Caco-2 (cell line): Measurements from ENCODE around the gene SMIM15. TPM values are rescaled to one million over a fixed set of nuclear protein-coding genes. Genes with fewer than 3 reads are reported as not detected.
A peak's percentile ranks its signal among the peaks of the same experiment; 100 is the strongest.

ENCODE experiments used
- BruUV-seq: library from RNA; stranded (reverse); fragments of 400-500 nt; replicated peaks from 2 replicates; lab custom pipeline; 2021; lab: Mats Ljungman, UMichigan
- CTCF ChIA-PET: fragments of 300-600 bp; sonication (Branson Sonifier 250); formaldehyde crosslinking; loops from one replicate; lab custom pipeline; 2022; ENCODE audit warnings: antibody characterized with exemption; lab: Charles Lee
- POLR2A ChIA-PET: fragments of 300-600 bp; sonication (Branson Sonifier 250); formaldehyde crosslinking; loops from one replicate; lab custom pipeline; 2022; ENCODE audit warnings: antibody characterized with exemption; lab: Charles Lee
- DNase-seq, 2 experiments: peaks; one replicate each; pipeline versions ENCODE4 v3.0.0 to v3.0.0-alpha.2; 2020 to 2022
- H3K27me3 ChIP-seq: replicated peaks from 2 replicates; pipeline ENCODE4 v1.6.0; 2011; ENCODE audit warnings: low read length; ENCODE audit not compliant: control insufficient read depth, insufficient read depth
- H3K36me3 ChIP-seq: 2 replicates; pipeline ENCODE4 v1.5.1; 2011; ENCODE audit warnings: low read length; ENCODE audit not compliant: control insufficient read depth, insufficient read depth
- H3K4me1 ChIP-seq: fragments of 250-450 bp; sonication (Bioruptor Pico); 2 replicates; pipeline ENCODE4 v1.5.1; 2020; ENCODE audit warnings: mild to moderate bottlenecking
- H3K4me3 ChIP-seq: 2 replicates; pipeline ENCODE4 v1.5.1; 2011; ENCODE audit warnings: low read depth, mild to moderate bottlenecking, control low read depth, low read length
- H3K9me3 ChIP-seq: fragments of 250-450 bp; sonication (Bioruptor Pico); 2 replicates; pipeline ENCODE4 v1.5.1; 2020; ENCODE audit warnings: mild to moderate bottlenecking, moderate library complexity
- H3K27ac Mint-ChIP-seq: one replicate; pipeline ENCODE4 v1.8.0; 2022; ENCODE audit warnings: mixed read lengths; ENCODE audit not compliant: unreplicated experiment
- H3K27me3 Mint-ChIP-seq: one replicate; pipeline ENCODE4 v1.8.0; 2022; ENCODE audit warnings: mixed read lengths; ENCODE audit not compliant: insufficient read depth, unreplicated experiment
- H3K36me3 Mint-ChIP-seq: one replicate; pipeline ENCODE4 v1.8.0; 2022; ENCODE audit warnings: mild to moderate bottlenecking, mixed read lengths; ENCODE audit not compliant: insufficient read depth, unreplicated experiment
- H3K4me1 Mint-ChIP-seq: one replicate; pipeline ENCODE4 v1.8.0; 2022; ENCODE audit warnings: low read depth, mixed read lengths; ENCODE audit not compliant: unreplicated experiment
- H3K4me3 Mint-ChIP-seq: one replicate; pipeline ENCODE4 v1.8.0; 2022; ENCODE audit warnings: mild to moderate bottlenecking, moderate library complexity, mixed read lengths; ENCODE audit not compliant: unreplicated experiment
- H3K9me3 Mint-ChIP-seq: one replicate; pipeline ENCODE4 v1.8.0; 2022; ENCODE audit warnings: mixed read lengths; ENCODE audit not compliant: unreplicated experiment
- CTCF ChIP-seq, 2 experiments: fragments of 200-600 bp in 1 of 2; IDR thresholded peaks; 1 replicate in 1 of 2; 2 replicates in 1 of 2; pipeline versions ENCODE4 v1.5.1 to v1.8.0; 2011 to 2022; ENCODE audit warnings: antibody characterized with exemption in 1 of 2, control low read depth in 1 of 2, inconsistent platforms in 1 of 2, low read depth in 1 of 2, low read length in 1 of 2, mild to moderate bottlenecking in 1 of 2, moderate library complexity in 1 of 2; ENCODE audit not compliant: insufficient read depth in 1 of 2, severe bottlenecking in 1 of 2, unreplicated experiment in 1 of 2
- intact Hi-C: fragments of 100-400 bp; cut with micrococcal nuclease; formaldehyde crosslinking; loops from one replicate; pipeline ENCODE4 v1.10.0; 2022; ENCODE audit not compliant: unreplicated experiment
- total RNA-seq: library from RNA; stranded (reverse); gene quantifications from 2 replicates; pipeline ENCODE4 v1.2.3, GENCODE V29; 2022

SMIM15 gene
- total RNA-seq, 1 experiment from 2014 or later = 57.7 TPM

GRCh38 chr5:61171479-61171878 lies 9.2 kb upstream of the SMIM15 start:
- intact Hi-C loops = no loop called here
- peaks cover 6% of the 10 kb centered on the region for H3K4me1 Mint-ChIP-seq
- Histone ChIP-seq H3K4me3 (no peak overlapping the region), H3K4me1 (no peaks in the 10 kb centered on the region), H3K9me3 (no peaks in the 10 kb centered on the region), H3K27me3 (no peaks in the 10 kb centered on the region), H3K36me3 (no peaks in the 10 kb centered on the region)
- H3K27me3 Mint-ChIP-seq = no peaks in the 10 kb centered on the region
- no peak overlapping the region for H3K27ac Mint-ChIP-seq
- no peaks in the 10 kb centered on the region for H3K36me3 Mint-ChIP-seq
- no peak for TF ChIP-seq CTCF (IDR thresholded peaks at IDR 0.05; ENCODE audit: insufficient read depth in 1 of 2, low read depth in 1 of 2, low read length in 1 of 2, severe bottlenecking in 1 of 2, unreplicated experiment in 1 of 2)
- H3K9me3 Mint-ChIP-seq = no peaks in the 10 kb centered on the region
- BruUV-seq = no TSS peak
- no peak overlapping the region for H3K4me3 Mint-ChIP-seq
- POLR2A ChIA-PET = no interaction called here
- CTCF ChIA-PET = no interaction called here
- DNase-seq = no peak

- Histone ChIP-seq H3K27me3 (no peaks in the 10 kb centered on the region), H3K9me3 (no peaks in the 10 kb centered on the region), H3K4me1 (no peaks in the 10 kb centered on the region), H3K36me3 (peaks cover 1% of the 10 kb centered on the region; the same call in 1 of the 2 replicates), H3K4me3 (no peak overlapping the region)
- TF ChIP-seq CTCF (IDR thresholded peaks at IDR 0.05; ENCODE audit: insufficient read depth in 1 of 2, low read depth in 1 of 2, low read length in 1 of 2, severe bottlenecking in 1 of 2, unreplicated experiment in 1 of 2) = no peak
- Mint-ChIP-seq H3K36me3 (no peaks in the 10 kb centered on the region), H3K27ac (no peak overlapping the region), H3K4me1 (peaks cover 6% of the 10 kb centered on the region), H3K9me3 (no peaks in the 10 kb centered on the region), H3K4me3 (no peak overlapping the region), H3K27me3 (no peaks in the 10 kb centered on the region)
- POLR2A ChIA-PET = interaction anchor here (0.6 kb wide), 1 partner anchor 38 kb away, joined by 3 read pairs; no protein-coding TSS in a partner anchor
- DNase-seq = no peak
- CTCF ChIA-PET = no interaction called here
- intact Hi-C loops = loop anchor here (10.0 kb wide), 5 partner anchors 114 to 766 kb away; partner anchors contain the start of genes ERCC8 and NDUFAF2
- BruUV-seq = no TSS peak
Measured at GRCh38 chr5:61168951-61169350, 6.7 kb upstream of the SMIM15 start.

GRCh38 chr5:61167382-61167781 lies 5.1 kb upstream of the SMIM15 start:
- CTCF ChIA-PET = no interaction called here
- peaks cover 1% of the 10 kb centered on the region; the same call in 1 of the 2 replicates for H3K36me3 ChIP-seq
- no TSS peak for BruUV-seq
- peaks cover 8% of the 10 kb centered on the region; the same call in 1 of the 2 replicates for H3K4me1 ChIP-seq
- H3K27me3 ChIP-seq = no peaks in the 10 kb centered on the region
- intact Hi-C loops = loop anchor here (1.0 to 10.0 kb wide), 6 partner anchors 113 to 767 kb away; partner anchors contain the start of genes ERCC8 and NDUFAF2
- POLR2A ChIA-PET = no interaction called here
- H3K4me3 Mint-ChIP-seq = no peak overlapping the region
- peak; percentile 12 to 39 for TF ChIP-seq CTCF (IDR thresholded peaks at IDR 0.05; ENCODE audit: insufficient read depth in 1 of 2, low read depth in 1 of 2, low read length in 1 of 2, severe bottlenecking in 1 of 2, unreplicated experiment in 1 of 2)
- H3K36me3 Mint-ChIP-seq = peaks cover 2% of the 10 kb centered on the region
- DNase-seq = peak in 1 of 2 experiments; percentile 12
- no peaks in the 10 kb centered on the region for H3K27me3 Mint-ChIP-seq
- H3K4me3 ChIP-seq = no peak overlapping the region
- peaks cover 14% of the 10 kb centered on the region for H3K4me1 Mint-ChIP-seq
- H3K9me3 Mint-ChIP-seq = no peaks in the 10 kb centered on the region
- no peak overlapping the region for H3K27ac Mint-ChIP-seq
- H3K9me3 ChIP-seq = no peaks in the 10 kb centered on the region
